Measurements from ENCODE around the gene FAM236A.
"Not testable (repeated sequence)": the region's sequence is repeated elsewhere in the genome, so short reads cannot be mapped to it uniquely, and the experiment has no call there.

FAM236A gene

DNA sequence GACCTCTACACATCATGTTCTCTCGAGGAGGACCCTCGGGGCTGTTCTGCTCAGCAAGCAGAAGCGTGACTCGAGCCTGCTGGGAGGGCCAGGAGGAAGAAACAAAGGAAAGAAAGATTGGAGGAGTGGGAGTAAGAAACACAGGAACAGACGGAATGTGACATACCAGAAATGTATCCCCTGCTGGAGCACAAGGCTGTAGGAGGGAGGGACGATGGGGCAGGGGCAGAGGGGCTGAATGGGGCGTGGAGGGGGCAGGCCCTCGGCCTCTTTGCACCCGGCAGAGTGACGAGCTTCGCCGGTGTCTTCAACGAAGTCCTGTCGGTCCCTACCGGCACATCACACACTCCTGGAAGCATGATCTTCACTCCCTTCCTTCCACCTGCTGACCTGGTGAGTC is at the start of gene FAM236A:
FAM236A (plus strand) TSS at position 301 of the 400 bp plus-strand sequence; CDS start at position 358, 57 bp downstream.
- not testable (repeated sequence) for DNase-seq

DNA sequence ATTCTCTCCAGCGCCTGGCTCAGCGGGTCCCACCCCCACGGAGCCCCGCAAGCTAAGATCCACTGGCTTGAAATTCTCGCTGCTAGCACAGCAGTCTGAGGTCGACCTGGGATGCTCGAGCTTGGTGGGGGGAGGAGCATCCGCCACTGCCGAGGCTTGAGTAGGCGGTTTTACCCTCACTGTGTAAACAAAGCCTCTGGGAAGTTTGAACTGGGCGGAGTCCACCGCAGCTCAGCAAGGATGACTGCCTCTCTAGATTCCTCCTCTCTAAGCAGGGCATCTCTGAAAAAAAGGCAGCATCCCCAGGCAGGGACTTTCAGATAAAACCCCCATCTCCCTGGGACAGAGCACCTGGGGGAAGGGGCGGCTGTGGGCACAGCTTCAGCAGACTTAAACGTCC is 48.3 kb upstream of the FAM236A start:
- not testable (repeated sequence) for DNase-seq

DNA sequence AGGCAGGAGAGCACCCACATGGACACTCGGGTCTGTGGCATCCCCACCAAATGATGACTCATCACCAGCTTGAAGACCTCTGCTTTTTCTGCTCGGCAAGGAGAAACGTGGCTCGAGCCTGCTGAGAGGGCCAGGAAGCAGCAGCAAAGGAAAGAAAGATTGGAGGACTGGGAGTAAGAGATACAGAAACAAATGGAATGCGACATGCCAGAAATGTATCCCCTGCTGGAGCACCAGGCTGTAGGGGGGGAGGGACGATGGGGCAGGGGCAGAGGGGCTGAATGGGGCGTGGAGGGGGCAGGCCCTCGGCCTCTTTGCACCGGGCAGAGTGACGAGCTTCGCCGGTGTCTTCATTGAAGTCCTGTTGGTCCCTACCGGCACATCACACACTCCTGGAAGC is 25.7 kb upstream of the FAM236A start, which contains the start of gene FAM236C:
FAM236C (plus strand) TSS at position 301 of the 400 bp plus-strand sequence. CDS start 100 bp downstream, outside the sequence.
- not testable (repeated sequence) for DNase-seq

DNA sequence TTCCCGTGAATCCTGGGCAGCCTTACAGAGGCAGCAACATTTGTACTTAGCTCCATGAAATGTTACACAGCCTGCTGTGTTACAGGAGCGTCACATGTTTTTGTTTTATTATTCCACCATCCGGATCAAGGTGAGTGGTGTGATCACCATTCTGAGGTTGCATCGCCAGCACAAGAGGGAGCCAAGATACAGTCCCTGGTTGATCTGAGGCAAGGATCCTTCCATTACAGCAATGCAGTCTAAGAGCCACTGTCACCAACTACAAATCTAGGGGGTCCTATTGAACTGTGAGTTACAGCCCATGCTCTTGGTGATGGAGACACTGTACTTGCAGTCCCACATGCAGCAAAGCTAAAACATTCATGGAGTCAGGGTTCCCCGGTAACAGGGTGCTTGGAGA is 21.9 kb upstream of the FAM236A start:
- DNase-seq, result not testable (repeated sequence)

DNA sequence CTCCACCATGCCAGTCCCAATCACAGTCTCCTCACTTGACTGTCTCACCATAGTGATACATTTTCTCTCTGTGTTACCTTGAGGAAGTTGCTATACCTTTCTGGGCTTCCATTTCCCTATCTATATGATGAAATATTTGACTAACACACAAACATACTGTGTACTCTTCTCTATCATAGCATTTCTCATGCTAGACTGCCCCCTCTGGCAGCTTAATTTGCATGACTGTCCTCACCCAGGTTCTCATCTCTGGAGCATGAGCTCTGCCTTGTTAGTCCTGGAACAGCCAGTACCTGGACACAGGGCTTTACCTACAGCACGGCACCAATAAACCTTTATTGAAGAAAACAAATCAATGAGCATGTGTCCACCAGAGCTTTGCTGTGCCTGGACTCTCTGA is 5.7 kb upstream of the FAM236A start:
- DNase-seq, result not testable (repeated sequence)

DNA sequence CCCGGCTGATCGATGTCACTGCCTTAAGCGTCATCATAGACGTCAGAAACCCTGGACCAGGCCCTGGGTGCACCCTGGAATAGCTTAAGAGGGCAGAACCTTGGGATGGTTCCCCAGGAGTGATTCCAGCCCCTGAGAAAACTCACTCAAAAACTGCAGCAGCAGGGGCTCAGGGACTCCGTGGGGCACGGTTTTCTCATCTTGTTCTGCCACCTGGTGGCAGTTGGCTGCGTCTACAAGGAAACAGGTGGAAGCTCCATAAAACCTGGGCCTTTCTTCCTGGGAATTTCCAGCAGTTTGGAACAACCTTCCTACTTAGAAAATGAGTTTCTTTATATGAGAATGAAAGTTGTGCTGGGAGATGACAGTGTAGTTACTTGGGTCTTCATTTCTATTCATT is 1.6 kb upstream of the FAM236A start:
- DNase-seq, result not testable (repeated sequence)

- DNase-seq, result not testable (repeated sequence)
Observed at GRCh38 chrX:72936882-72937455, 1.0 kb upstream of the FAM236A start.

GRCh38 chrX:72942272-72942671 is 4.3 kb downstream of the FAM236A start:
- DNase-seq, result not testable (repeated sequence)

- not testable (repeated sequence) for DNase-seq
Observed at GRCh38 chrX:72943035-72943818, 5.2 kb downstream of the FAM236A start.

DNA sequence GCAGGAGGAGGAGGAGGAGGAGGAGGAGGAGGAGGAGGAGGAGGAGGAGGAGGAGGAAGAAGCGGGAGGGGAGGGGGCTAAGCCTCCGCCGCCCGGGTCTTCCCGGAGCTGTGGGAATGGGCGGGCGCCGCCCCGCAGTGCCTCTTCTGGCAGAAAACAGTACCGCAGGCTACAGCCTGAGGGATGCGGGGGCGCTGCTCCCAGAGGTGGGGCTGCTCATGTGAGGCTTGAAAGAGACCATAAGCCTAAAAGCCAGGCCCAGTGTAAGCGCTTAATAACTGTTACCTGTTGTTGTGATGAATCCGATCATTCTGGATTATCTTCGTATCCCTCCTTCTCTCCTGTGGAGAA is 5.8 kb downstream of the FAM236A start, which contains the start of gene DMRTC1:
DMRTC1 (minus strand) TSS at position 19 of the 351 bp plus-strand sequence. CDS start 68,143 bp downstream, outside the sequence.
- DNase-seq, result not testable (repeated sequence)

DNA sequence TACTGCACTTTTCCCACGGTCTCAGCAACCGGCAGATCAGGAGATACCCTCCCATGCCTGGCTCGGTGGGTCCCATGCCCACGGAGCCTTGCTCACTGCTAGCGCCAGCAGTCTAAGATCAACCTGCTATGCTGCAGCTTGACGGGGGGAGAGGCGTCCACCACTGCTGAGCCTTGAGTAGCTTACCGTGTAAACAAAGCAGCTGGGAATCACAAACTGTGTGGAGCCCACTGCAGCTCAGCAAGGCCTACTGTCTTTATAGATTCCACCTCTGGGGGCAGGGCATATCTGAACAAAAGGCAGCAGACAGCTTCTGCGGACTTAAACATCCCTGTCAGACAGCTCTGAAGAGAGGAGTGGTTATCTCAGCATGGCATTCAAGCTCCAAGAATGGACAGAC is 22.0 kb downstream of the FAM236A start:
- not testable (repeated sequence) for DNase-seq

DNA sequence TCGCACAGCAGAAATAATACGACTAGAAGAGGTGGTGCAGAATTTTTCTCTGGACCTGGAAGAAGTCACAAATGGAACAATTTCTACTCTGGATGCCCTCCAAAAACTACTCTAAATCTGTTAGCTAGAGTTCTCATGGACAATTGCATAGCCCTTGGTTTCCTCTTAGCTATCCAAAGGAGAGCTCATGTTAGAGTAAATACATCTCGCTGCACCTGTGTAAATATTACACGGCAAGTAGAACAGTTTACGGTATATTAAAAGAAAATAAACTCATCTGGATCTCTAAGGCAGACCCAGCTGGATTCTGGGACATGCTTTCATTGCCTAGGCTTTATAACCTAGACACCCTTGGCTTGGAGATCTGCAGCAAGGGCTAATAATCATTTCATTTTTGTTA is 33.9 kb downstream of the FAM236A start:
- not testable (repeated sequence) for DNase-seq

GRCh38 chrX:72974885-72975284 is 36.9 kb downstream of the FAM236A start:
- not testable (repeated sequence) for DNase-seq

- not testable (repeated sequence) for DNase-seq
Observed at GRCh38 chrX:72980894-72981469, 43.0 kb downstream of the FAM236A start.
